AG09309 (cell line): ENCODE measurements around the gene MFRP.

Experiments used
- DNase-seq: peaks from one replicate; pipeline ENCODE4 v3.0.0-alpha.2; 2010; ENCODE audit warnings: low read depth
- H3K4me3 ChIP-seq: 2 replicates; pipeline ENCODE4 v1.5.1; 2011; ENCODE audit warnings: mild to moderate bottlenecking, low read depth, low read length, moderate library complexity; ENCODE audit not compliant: control insufficient read depth
- CTCF ChIP-seq: IDR thresholded peaks from 2 replicates; pipeline ENCODE4 v1.5.1; 2011; ENCODE audit warnings: mild to moderate bottlenecking, low read depth, low read length, inconsistent platforms; ENCODE audit not compliant: insufficient read depth, control insufficient read depth; ENCODE audit errors: missing control alignments

MFRP gene

GRCh38 chr11:119362741-119363080 lies 16.2 kb upstream of the MFRP start:
- TF ChIP-seq CTCF, result no peak
- H3K4me3 ChIP-seq, result no peak overlapping the region
- no peak for DNase-seq

DNA sequence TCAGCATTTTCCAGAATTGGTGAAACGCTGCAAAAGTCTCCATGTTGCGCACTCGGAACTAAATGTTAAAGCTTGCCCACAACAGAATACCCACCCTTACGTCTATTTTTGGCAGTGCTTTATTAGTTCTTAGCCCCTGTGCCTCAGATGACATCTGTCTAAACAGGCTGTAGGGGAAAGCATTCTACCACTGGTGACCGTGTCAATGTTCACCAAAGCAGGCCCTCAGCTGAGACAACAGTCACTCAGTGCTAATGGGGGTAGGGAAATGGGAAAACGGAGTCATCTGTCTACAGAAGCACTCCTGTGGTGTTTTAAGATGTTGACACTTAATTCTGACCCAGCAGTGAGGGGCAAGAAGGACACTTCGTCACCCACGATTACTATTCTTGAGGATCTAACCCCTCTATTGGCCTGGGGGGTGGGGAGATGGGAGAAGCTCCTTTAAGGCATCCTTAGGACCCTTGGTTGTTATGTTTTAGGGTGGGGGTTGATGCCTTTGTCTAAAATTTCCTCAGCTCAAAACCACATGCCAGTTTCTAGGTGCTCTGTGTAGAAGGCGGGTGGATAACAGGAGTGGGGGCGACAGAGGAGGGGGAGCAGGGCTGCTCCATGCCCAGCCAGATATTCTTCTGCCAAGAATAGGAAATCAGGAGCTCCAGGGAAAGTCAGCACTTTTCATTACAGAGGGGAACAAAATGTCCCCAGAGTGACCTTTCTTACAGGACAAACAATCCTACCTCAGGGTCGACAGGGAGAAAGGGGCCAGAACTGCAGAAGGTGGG lies 15.6 kb upstream of the MFRP start:
- TF ChIP-seq CTCF, result no peak
- no peak overlapping the region for H3K4me3 ChIP-seq
- no peak for DNase-seq

GRCh38 chr11:119361056-119361787 lies 14.7 kb upstream of the MFRP start:
- no peak for TF ChIP-seq CTCF
- H3K4me3 ChIP-seq, result no peak overlapping the region
- DNase-seq, result peak; percentile 46

GRCh38 chr11:119359365-119360214 lies 13.1 kb upstream of the MFRP start:
- TF ChIP-seq CTCF, result no peak
- DNase-seq, result no peak
- H3K4me3 ChIP-seq, result no peak overlapping the region

GRCh38 chr11:119357074-119357473 lies 10.6 kb upstream of the MFRP start:
- no peak for TF ChIP-seq CTCF
- DNase-seq, result no peak
- peak overlapping the region; percentile 56 for H3K4me3 ChIP-seq

GRCh38 chr11:119356349-119357031 lies 10.0 kb upstream of the MFRP start:
- TF ChIP-seq CTCF, result peak; percentile 78
- peak overlapping the region; percentile 56 for H3K4me3 ChIP-seq
- no peak for DNase-seq
